Measurements from ENCODE around the gene PADI4.

GRCh38 chr1:17340358-17340757 is 32.4 kb downstream of the PADI4 start:
- TF ChIP-seq, protein P1, sequence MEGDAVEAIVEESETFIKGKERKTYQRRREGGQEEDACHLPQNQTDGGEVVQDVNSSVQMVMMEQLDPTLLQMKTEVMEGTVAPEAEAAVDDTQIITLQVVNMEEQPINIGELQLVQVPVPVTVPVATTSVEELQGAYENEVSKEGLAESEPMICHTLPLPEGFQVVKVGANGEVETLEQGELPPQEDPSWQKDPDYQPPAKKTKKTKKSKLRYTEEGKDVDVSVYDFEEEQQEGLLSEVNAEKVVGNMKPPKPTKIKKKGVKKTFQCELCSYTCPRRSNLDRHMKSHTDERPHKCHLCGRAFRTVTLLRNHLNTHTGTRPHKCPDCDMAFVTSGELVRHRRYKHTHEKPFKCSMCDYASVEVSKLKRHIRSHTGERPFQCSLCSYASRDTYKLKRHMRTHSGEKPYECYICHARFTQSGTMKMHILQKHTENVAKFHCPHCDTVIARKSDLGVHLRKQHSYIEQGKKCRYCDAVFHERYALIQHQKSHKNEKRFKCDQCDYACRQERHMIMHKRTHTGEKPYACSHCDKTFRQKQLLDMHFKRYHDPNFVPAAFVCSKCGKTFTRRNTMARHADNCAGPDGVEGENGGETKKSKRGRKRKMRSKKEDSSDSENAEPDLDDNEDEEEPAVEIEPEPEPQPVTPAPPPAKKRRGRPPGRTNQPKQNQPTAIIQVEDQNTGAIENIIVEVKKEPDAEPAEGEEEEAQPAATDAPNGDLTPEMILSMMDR (conservative IDR thresholded peaks at IDR 0.05; ENCODE audit: low read depth, low read length) = no peak
- no peak for TF ChIP-seq POLR2A (IDR thresholded peaks at IDR 0.05; ENCODE audit: low read depth, low read length)
- TF ChIP-seq SMC3 (IDR thresholded peaks at IDR 0.05; ENCODE audit: low read depth, low read length) = no peak
- no peak for TF ChIP-seq RCOR1 (IDR thresholded peaks at IDR 0.05; ENCODE audit: insufficient replicate concordance, low read length)
- TF ChIP-seq NFE2L2 (IDR thresholded peaks at IDR 0.05; ENCODE audit: low read depth, low read length) = no peak
- TF ChIP-seq CHD1 (IDR thresholded peaks at IDR 0.05; ENCODE audit: low read depth, low read length) = no peak
- no peak for TF ChIP-seq BHLHE40 (IDR thresholded peaks at IDR 0.05; ENCODE audit: low read depth, low read length)
- no peak for TF ChIP-seq RAD21 (IDR thresholded peaks at IDR 0.05; ENCODE audit: low read length)
- no peak for TF ChIP-seq MAZ (IDR thresholded peaks at IDR 0.05; ENCODE audit: borderline replicate concordance, low read depth, low read length)
- TF ChIP-seq RFX5 (IDR thresholded peaks at IDR 0.05; ENCODE audit: low read depth, low read length) = no peak
- no peak for TF ChIP-seq USF2 (IDR thresholded peaks at IDR 0.05; ENCODE audit: low read depth, low read length)
- TF ChIP-seq FOS (IDR thresholded peaks at IDR 0.05; ENCODE audit: low read depth, low read length) = no peak
- TF ChIP-seq CEBPB (IDR thresholded peaks at IDR 0.05; ENCODE audit: low read depth, low read length) = no peak

Data from IMR-90 (cell line).